ENCODE measurements around the gene LRRC4.

DNA sequence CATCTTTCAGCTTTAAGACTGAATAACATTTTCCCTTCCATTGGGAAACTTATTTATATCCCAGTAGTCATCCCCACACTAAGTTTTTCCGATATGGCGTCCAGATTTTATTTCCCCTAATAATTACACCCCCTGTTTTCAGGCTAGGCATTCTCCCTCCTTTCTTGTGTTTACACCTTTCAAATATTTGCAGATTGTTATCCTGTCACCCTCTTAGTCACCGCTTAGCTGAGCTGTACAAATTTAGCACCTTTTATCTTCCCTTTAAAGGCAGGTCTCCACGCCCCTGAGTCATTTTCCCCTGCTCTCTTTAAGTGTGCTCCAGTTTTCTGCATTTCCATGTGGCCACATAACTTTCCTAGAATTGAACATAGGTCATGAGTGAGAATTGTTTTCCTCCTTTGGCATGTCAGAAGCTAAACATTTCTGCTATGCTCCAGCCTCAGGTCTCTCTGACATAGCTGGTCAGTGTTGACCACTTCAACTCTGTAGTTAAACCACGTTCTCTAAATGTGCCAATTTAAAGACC is 47.4 kb downstream of the LRRC4 start:
- TF ChIP-seq ZNF423 (tag by site-specific recombination; IDR thresholded peaks at IDR 0.05) (no peak), CTCF (tag by site-specific recombination; IDR thresholded peaks at IDR 0.05) (no peak), SETDB1 (IDR thresholded peaks at IDR 0.05; ENCODE audit: insufficient read length, low read length) (no peak), ZXDB (tag by site-specific recombination; IDR thresholded peaks at IDR 0.05) (no peak), ZNF274 (IDR thresholded peaks at IDR 0.05; ENCODE audit: low read length) (no peak), ZNF274 (tag by site-specific recombination; IDR thresholded peaks at IDR 0.05; ENCODE audit: borderline replicate concordance) (no peak), REST (tag by site-specific recombination; IDR thresholded peaks at IDR 0.05) (no peak), ZNF621 (tag by site-specific recombination; IDR thresholded peaks at IDR 0.05) (no peak), ZBTB11 (tag by site-specific recombination; conservative IDR thresholded peaks at IDR 0.05; ENCODE audit: low read depth) (no peak)
- TF ChIP-seq, protein P1, sequence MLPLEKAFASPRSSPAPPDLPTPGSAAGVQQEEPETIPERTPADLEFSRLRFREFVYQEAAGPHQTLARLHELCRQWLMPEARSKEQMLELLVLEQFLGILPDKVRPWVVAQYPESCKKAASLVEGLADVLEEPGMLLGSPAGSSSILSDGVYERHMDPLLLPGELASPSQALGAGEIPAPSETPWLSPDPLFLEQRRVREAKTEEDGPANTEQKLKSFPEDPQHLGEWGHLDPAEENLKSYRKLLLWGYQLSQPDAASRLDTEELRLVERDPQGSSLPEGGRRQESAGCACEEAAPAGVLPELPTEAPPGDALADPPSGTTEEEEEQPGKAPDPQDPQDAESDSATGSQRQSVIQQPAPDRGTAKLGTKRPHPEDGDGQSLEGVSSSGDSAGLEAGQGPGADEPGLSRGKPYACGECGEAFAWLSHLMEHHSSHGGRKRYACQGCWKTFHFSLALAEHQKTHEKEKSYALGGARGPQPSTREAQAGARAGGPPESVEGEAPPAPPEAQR (tag by site-specific recombination; IDR thresholded peaks at IDR 0.05), result no peak

Measured in HEK293 (cell line).